Breast epithelium (tissue), 4 donors: ENCODE data around the gene PIK3CB. TPM values are rescaled to one million over a fixed set of nuclear protein-coding genes. Genes with fewer than 3 reads are reported as not detected.

Source experiments
- DNase-seq, 2 donors: peaks; one replicate each; pipeline ENCODE4 v3.0.0-alpha.2; 2019; ENCODE audit warnings: low spot score in 2 of 2
- H3K27ac ChIP-seq, 2 donors: fragments of 200-600 bp; sonication (generic) in 1 of 2; one replicate each; pipeline ENCODE4 v1.5.1; 2016 to 2019; ENCODE audit warnings: mild to moderate bottlenecking in 1 of 2
- H3K27me3 ChIP-seq, 2 donors: fragments of 200-600 bp; sonication (generic) in 1 of 2; one replicate each; pipeline versions ENCODE4 v1.5.1 to v1.6.0; 2017 to 2019; ENCODE audit warnings: control low read depth in 1 of 2, mild to moderate bottlenecking in 1 of 2
- H3K36me3 ChIP-seq: fragments of 200-600 bp; one replicate; pipeline ENCODE4 v1.5.1; 2019
- H3K4me1 ChIP-seq, 2 donors: fragments of 200-600 bp; sonication (generic); one replicate each; pipeline ENCODE4 v1.5.1; 2016 to 2019; ENCODE audit warnings: control low read depth in 1 of 2
- H3K4me3 ChIP-seq, 3 donors: fragments of 200-600 bp; sonication (generic); 1 replicate in 2 of 3; 2 replicates in 1 of 3; pipeline ENCODE4 v1.5.1; 2016 to 2019; ENCODE audit warnings: mild to moderate bottlenecking in 3 of 3, moderate library complexity in 2 of 3
- H3K9me3 ChIP-seq, 2 donors: fragments of 200-600 bp; sonication (generic) in 1 of 2; one replicate each; pipeline ENCODE4 v1.5.1; 2016 to 2019; ENCODE audit warnings: control low read depth in 1 of 2
- CTCF ChIP-seq, 3 donors: fragments of 450-650 bp; IDR thresholded peaks; one replicate each; pipeline ENCODE4 v1.5.1; 2016 to 2017; ENCODE audit warnings: antibody characterized with exemption in 3 of 3, mild to moderate bottlenecking in 3 of 3, moderate library complexity in 3 of 3
- POLR2A ChIP-seq: fragments of 450-650 bp; IDR thresholded peaks from one replicate; pipeline ENCODE4 v1.6.1; 2016; ENCODE audit warnings: antibody characterized with exemption, mild to moderate bottlenecking, moderate library complexity
- POLR2AphosphoS5 ChIP-seq, 3 donors: sonication (generic); formaldehyde crosslinking; IDR thresholded peaks; one replicate each; pipeline ENCODE4 v1.6.1; 2017; ENCODE audit warnings: antibody characterized with exemption in 3 of 3
- intact Hi-C: fragments of 100-400 bp; cut with DNase I; formaldehyde crosslinking; loops from one replicate; pipeline ENCODE4 v1.15.1; 2023; ENCODE audit warnings: low total_unique reads
- total RNA-seq, 3 donors: library from RNA; depleted of rRNA; stranded (reverse); fragments of >200 nt; gene quantifications; one replicate each; pipeline ENCODE4 v1.1.0, GENCODE V29; 2016

Gene PIK3CB
- total RNA-seq, 3 donors from 2014 or later, result 30.5 to 46.2 (median 31.7) TPM

- Histone ChIP-seq H3K27ac (no peak overlapping the region), H3K4me3 (no peak overlapping the region), H3K4me1 (peaks cover 0 to 6% of the 10 kb centered on the region in 2 donors), H3K27me3 (no peaks in the 10 kb centered on the region), H3K9me3 (no peaks in the 10 kb centered on the region), H3K36me3 (no peaks in the 10 kb centered on the region)
- intact Hi-C loops, result no loop called here
- no peak for TF ChIP-seq POLR2A
- no peak for TF ChIP-seq CTCF (IDR thresholded peaks at IDR 0.05)
- no peak for TF ChIP-seq POLR2AphosphoS5 (IDR thresholded peaks at IDR 0.05)
- DNase-seq, result no peak
These were observed 33.3 kb upstream of the PIK3CB start for GRCh38 chr3:138867996-138868395.

GRCh38 chr3:138863776-138864113, 29.0 kb upstream of the PIK3CB start:
- no peaks in the 10 kb centered on the region for H3K27me3 ChIP-seq
- H3K4me3 ChIP-seq, result no peak overlapping the region
- no peak for DNase-seq
- peaks cover 0 to 13% of the 10 kb centered on the region in 2 donors for H3K4me1 ChIP-seq
- intact Hi-C loops, result no loop called here
- no peaks in the 10 kb centered on the region for H3K36me3 ChIP-seq
- H3K27ac ChIP-seq, result peak overlapping the region; percentile 85 to 86
- TF ChIP-seq POLR2AphosphoS5 (IDR thresholded peaks at IDR 0.05), result no peak
- TF ChIP-seq POLR2A, result no peak
- no peak for TF ChIP-seq CTCF (IDR thresholded peaks at IDR 0.05)
- no peaks in the 10 kb centered on the region for H3K9me3 ChIP-seq

GRCh38 chr3:138862924-138863775, 28.4 kb upstream of the PIK3CB start:
- H3K4me3 ChIP-seq, result peak overlapping the region; percentile 4 to 21 (median 5)
- DNase-seq, result peak in 1 of 2 donors; percentile 37

GRCh38 chr3:138862531-138862923, 27.8 kb upstream of the PIK3CB start:
- no peak for DNase-seq
- peak overlapping the region in 2 of 3 donors; percentile 5 to 21 for H3K4me3 ChIP-seq
- TF ChIP-seq CTCF (IDR thresholded peaks at IDR 0.05) (no peak), POLR2AphosphoS5 (IDR thresholded peaks at IDR 0.05) (no peak), POLR2A (no peak)
- no peaks in the 10 kb centered on the region for H3K27me3 ChIP-seq
- H3K27ac ChIP-seq, result peak overlapping the region; percentile 85 to 86
- H3K36me3 ChIP-seq, result no peaks in the 10 kb centered on the region
- no peaks in the 10 kb centered on the region for H3K9me3 ChIP-seq
- intact Hi-C loops, result no loop called here
- H3K4me1 ChIP-seq, result peaks cover 0 to 13% of the 10 kb centered on the region in 2 donors

More at GRCh38 chr3:138862924-138863775, 28.4 kb upstream of the PIK3CB start:
- peaks cover 0 to 13% of the 10 kb centered on the region in 2 donors for H3K4me1 ChIP-seq
- H3K27me3 ChIP-seq, result no peaks in the 10 kb centered on the region
- TF ChIP-seq CTCF (IDR thresholded peaks at IDR 0.05), result no peak
- no peak for TF ChIP-seq POLR2AphosphoS5 (IDR thresholded peaks at IDR 0.05)
- TF ChIP-seq POLR2A, result no peak
- intact Hi-C loops, result no loop called here
- no peaks in the 10 kb centered on the region for H3K9me3 ChIP-seq
- H3K36me3 ChIP-seq, result no peaks in the 10 kb centered on the region
- H3K27ac ChIP-seq, result peak overlapping the region; percentile 85 to 86

GRCh38 chr3:138861798-138862197, 27.1 kb upstream of the PIK3CB start:
- Histone ChIP-seq H3K36me3 (no peaks in the 10 kb centered on the region), H3K27me3 (no peaks in the 10 kb centered on the region), H3K4me1 (peaks cover 0 to 13% of the 10 kb centered on the region in 2 donors), H3K27ac (peak overlapping the region; percentile 85 to 86), H3K9me3 (no peaks in the 10 kb centered on the region), H3K4me3 (no peak overlapping the region)
- DNase-seq, result no peak
- TF ChIP-seq POLR2A (no peak), POLR2AphosphoS5 (IDR thresholded peaks at IDR 0.05) (no peak), CTCF (IDR thresholded peaks at IDR 0.05) (no peak)
- intact Hi-C loops, result no loop called here
